Left lung (tissue), 10 donors: ENCODE measurements around the gene SFXN5. TPM values are rescaled to one million over a fixed set of nuclear protein-coding genes. Genes with fewer than 3 reads are reported as not detected.
A peak's percentile ranks its signal among the peaks of the same experiment; 100 is the strongest.

Source experiments
- ATAC-seq: fragments of 200-7000 bp; cut with Tn5 transposase; one replicate; pipeline ENCODE4 v1.9.1; 2020; ENCODE audit warnings: moderate library complexity
- DNase-seq, 4 donors: peaks; one replicate each; pipeline ENCODE4 v3.0.0-alpha.2; 2013 to 2020
- H3K27ac ChIP-seq, 2 donors: fragments of 200-600 bp; sonication (generic) in 1 of 2; one replicate each; pipeline versions ENCODE4 v1.5.0 to v1.8.0; 2020 to 2021
- H3K27me3 ChIP-seq, 2 donors: fragments of 200-600 bp; sonication (generic) in 1 of 2; one replicate each; pipeline versions ENCODE4 v1.5.0 to v1.8.0; 2020 to 2021
- H3K36me3 ChIP-seq, 2 donors: fragments of 200-600 bp; sonication (generic) in 1 of 2; one replicate each; pipeline versions ENCODE4 v1.5.0 to v1.8.0; 2020 to 2021
- H3K4me1 ChIP-seq, 2 donors: fragments of 200-600 bp; one replicate each; pipeline ENCODE4 v1.8.0; 2021
- H3K4me3 ChIP-seq, 2 donors: fragments of 200-600 bp; sonication (generic) in 1 of 2; one replicate each; pipeline versions ENCODE4 v1.5.0 to v1.8.0; 2020 to 2021; ENCODE audit warnings: mild to moderate bottlenecking in 1 of 2
- H3K9me3 ChIP-seq, 2 donors: fragments of 200-600 bp; sonication (generic) in 1 of 2; one replicate each; pipeline versions ENCODE4 v1.5.0 to v1.8.0; 2020 to 2021
- intact Hi-C, 2 donors: fragments of 100-400 bp; cut with DNase I; formaldehyde crosslinking; loops; one replicate each; pipeline versions ENCODE4 v1.11.2 to v1.14.2; 2022
- polyA plus RNA-seq, 6 donors: library from polyadenylated mRNA; unstranded; fragments of 120-200 nt; gene quantifications; one replicate each; pipeline ENCODE4 v1.2.1, GENCODE V29; 2013; ENCODE audit not compliant: insufficient read length in 6 of 6
- total RNA-seq, 2 donors: library from RNA; stranded (reverse); fragmentation: NEBNext Ultra II Directional; extraction: Animal tissue kit (Norgen Biotek cat#: 25700); gene quantifications; one replicate each; pipeline ENCODE4 v1.2.1, GENCODE V29; 2021
- TF ChIP-seq, protein P1 (sequence below), 2 donors: fragments of 200-600 bp; sonication (generic) in 1 of 2; IDR thresholded peaks; one replicate each; pipeline versions ENCODE4 v1.5.0 to v1.8.0; 2021; ENCODE audit warnings: antibody characterized with exemption in 2 of 2
- donor health status: DM: no; HTN: yes; CAD: no.
- donor health status: DM: no; HTN: no; CAD: no.

SFXN5 gene
- total and polyA plus RNA-seq, 8 donors = 14.5 to 21.1 (median 15.8) TPM

DNA sequence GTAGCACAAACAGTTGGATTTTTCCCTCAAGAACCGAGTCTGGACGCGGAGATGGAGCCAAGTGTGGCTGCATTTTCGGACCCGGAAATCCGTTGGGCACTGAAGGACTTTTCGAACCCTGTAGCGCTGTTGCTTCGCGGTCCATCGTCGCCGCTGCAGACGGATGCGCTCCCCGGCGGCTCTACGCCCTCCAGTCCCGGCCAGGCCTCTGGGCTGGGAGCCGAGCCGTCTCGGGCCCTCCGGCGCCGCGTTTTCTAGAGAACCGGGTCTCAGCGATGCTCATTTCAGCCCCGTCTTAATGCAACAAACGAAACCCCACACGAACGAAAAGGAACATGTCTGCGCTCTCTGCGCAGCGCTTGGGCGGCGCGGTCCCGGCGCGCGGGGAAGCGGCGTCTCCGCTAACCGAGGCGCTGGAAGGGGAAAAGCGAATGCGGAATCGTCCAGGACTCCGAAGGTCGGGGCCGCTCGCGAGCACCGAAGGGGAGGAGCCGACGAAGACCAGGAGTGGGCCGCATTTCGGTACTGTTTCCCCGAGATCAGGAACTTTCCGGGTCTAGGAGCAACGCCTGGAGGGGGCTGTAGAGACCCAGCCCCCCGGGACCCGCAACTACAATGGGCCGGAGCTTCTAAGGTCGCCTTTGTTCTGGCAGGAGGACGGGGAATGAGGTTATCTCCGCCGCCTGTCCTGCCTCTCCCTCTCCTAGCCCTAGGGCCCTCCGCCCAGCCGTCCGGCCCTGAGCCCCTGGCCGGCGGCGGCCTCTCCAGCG is 151.0 kb downstream of the SFXN5 start:
- Histone ChIP-seq H3K4me3 (no peak overlapping the region), H3K9me3 (no peaks in the 10 kb centered on the region), H3K27ac (no peak overlapping the region), H3K4me1 (peaks cover 13 to 58% of the 10 kb centered on the region in 2 donors), H3K36me3 (no peaks in the 10 kb centered on the region), H3K27me3 (peaks cover 100% of the 10 kb centered on the region in 2 donors)
- DNase-seq = peak in 1 of 4 donors; percentile 46
- intact Hi-C loops = no loop called here
- TF ChIP-seq, protein P1, sequence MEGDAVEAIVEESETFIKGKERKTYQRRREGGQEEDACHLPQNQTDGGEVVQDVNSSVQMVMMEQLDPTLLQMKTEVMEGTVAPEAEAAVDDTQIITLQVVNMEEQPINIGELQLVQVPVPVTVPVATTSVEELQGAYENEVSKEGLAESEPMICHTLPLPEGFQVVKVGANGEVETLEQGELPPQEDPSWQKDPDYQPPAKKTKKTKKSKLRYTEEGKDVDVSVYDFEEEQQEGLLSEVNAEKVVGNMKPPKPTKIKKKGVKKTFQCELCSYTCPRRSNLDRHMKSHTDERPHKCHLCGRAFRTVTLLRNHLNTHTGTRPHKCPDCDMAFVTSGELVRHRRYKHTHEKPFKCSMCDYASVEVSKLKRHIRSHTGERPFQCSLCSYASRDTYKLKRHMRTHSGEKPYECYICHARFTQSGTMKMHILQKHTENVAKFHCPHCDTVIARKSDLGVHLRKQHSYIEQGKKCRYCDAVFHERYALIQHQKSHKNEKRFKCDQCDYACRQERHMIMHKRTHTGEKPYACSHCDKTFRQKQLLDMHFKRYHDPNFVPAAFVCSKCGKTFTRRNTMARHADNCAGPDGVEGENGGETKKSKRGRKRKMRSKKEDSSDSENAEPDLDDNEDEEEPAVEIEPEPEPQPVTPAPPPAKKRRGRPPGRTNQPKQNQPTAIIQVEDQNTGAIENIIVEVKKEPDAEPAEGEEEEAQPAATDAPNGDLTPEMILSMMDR (IDR thresholded peaks at IDR 0.05) = no peak
- no peak for ATAC-seq

GRCh38 chr2:72919414-72920317 is 151.8 kb downstream of the SFXN5 start:
- Histone ChIP-seq H3K27me3 (peaks cover 100% of the 10 kb centered on the region in 2 donors), H3K9me3 (no peaks in the 10 kb centered on the region), H3K4me3 (no peak overlapping the region), H3K36me3 (no peaks in the 10 kb centered on the region), H3K27ac (no peak overlapping the region), H3K4me1 (peaks cover 13 to 58% of the 10 kb centered on the region in 2 donors)
- TF ChIP-seq, protein P1 (IDR thresholded peaks at IDR 0.05) = no peak
- ATAC-seq (no peak), DNase-seq (no peak)
- intact Hi-C loops = no loop called here

DNA sequence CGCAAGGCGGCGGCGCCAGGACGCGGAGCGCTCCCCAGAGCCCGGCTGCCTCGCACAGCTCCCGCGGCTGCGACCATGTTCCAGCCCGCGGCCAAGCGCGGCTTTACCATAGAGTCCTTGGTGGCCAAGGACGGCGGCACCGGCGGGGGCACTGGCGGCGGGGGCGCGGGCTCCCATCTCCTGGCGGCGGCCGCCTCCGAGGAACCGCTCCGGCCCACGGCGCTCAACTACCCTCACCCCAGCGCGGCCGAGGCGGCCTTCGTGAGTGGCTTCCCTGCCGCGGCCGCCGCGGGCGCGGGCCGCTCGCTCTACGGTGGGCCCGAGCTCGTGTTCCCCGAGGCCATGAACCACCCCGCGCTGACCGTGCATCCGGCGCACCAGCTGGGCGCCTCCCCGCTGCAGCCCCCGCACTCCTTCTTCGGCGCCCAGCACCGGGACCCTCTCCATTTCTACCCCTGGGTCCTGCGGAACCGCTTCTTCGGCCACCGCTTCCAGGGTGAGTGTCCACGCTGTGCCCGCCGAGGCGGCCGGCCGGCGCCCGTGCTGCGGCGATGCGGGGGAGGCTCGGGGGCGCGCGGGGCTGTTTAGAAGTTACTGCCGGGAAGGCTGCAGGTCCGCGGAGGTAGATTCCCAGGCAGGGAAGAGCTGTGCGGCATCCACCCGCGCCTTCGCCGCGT is 153.5 kb downstream of the SFXN5 start:
- H3K4me1 ChIP-seq = peaks cover 13 to 47% of the 10 kb centered on the region in 2 donors
- intact Hi-C loops = no loop called here
- H3K27ac ChIP-seq = no peak overlapping the region
- H3K27me3 ChIP-seq = peaks cover 100% of the 10 kb centered on the region in 2 donors
- TF ChIP-seq, protein P1 (IDR thresholded peaks at IDR 0.05) = no peak
- ATAC-seq (no peak), DNase-seq (peak in 1 of 4 donors; percentile 78)
- no peaks in the 10 kb centered on the region for H3K9me3 ChIP-seq
- H3K36me3 ChIP-seq = no peaks in the 10 kb centered on the region
- H3K4me3 ChIP-seq = peak overlapping the region; percentile 3 to 23

DNA sequence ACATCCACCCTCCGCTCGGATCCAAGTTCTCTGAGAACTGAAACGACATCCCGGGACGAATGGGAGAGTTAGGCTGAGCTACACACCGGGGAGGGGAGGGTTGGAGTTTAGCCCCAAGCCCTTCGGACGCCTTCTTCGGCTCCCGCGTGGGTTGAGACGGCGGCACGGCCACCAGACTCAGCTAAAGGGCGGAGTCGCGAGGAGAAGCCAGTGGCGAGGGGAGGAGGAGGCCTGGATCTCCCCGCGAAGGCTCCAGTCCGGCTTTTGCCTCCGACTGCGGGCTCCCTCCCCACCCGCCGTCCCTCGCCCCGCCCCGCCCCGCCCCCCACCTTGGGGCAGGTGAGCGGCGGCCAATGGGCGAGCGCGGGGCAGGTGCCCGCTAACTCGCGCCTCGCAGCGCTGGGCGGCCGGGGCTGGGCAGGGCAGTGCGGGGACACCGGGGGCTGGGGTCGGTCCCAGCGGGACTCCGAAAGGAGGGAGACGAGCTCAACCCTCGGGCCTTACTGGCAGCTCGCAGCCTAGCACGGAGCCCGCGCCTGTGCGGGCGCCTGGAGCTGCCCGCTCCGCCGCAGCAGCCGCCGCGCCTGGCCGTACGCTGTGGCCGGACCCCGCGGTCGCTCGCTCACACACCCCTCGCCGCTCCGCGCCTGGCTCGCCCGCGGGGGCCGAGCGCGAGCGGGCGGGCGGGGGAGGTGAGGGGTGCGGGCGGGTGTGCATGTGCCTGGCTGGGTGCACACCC is 154.2 kb downstream of the SFXN5 start, which contains the start of gene EMX1:
TSS of gene EMX1 (plus strand) at position 382 of the 739 bp plus-strand sequence. CDS start at position 716, 334 bp downstream.
- H3K4me1 ChIP-seq = peaks cover 13 to 47% of the 10 kb centered on the region in 2 donors

More for the DNA sequence above, 154.2 kb downstream of the SFXN5 start, which contains the start of gene EMX1:
- Histone ChIP-seq H3K27me3 (peaks cover 100% of the 10 kb centered on the region in 2 donors), H3K4me3 (peak within 1 kb of the TSS; percentile 17 to 23), H3K9me3 (no peaks in the 10 kb centered on the region), H3K36me3 (no peaks in the 10 kb centered on the region), H3K27ac (no peak within 1 kb of the TSS)
- TF ChIP-seq, protein P1 (IDR thresholded peaks at IDR 0.05) = no peak
- DNase-seq (peak in 2 of 4 donors; percentile 62 to 84), ATAC-seq (peak; percentile 87)
- intact Hi-C loops = no loop called here
